ENCODE measurements around the gene TBC1D14.

TBC1D14 gene

DNA sequence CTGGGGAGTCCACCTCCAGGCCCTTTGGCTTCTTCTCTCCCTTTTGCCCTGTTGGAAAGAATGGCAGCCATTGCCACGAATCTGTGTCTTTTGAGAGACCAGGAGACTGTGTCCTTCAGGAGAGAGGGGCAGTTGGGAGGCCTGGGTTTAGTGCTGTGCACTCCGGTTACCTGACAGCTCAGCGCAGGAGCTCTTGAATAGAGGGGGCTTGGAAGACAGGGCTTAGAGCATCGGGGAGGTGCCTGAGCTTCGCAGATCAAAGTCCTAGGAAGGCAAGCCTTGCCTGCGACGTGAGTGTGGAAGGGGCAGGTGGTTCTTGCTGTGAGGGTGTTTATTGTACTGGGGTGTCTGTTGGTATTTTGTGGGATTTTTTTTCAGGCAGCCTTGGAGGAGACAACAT, 91.6 kb downstream of the TBC1D14 start:
- no peak for DNase-seq (ENCODE audit: low spot score)

DNA sequence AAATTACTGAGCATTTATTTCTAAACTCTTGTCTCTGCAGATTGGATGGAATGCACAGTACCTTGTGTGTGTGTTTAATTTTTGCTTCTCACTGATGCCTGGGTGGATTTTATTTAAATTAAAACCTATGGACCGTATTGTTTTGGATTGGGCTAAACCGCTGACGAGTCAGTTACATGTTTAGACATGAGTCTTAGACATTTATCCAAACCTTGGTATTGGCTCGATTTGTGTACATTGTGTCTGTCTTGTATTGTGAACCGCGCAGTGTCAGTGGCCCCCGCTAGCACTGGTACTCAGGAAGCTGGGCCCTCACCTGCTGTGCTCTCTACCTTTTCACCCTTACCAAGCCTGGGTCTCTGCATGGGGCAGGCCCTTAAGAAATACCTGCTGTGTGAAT, 92.7 kb downstream of the TBC1D14 start:
- no peak for DNase-seq (ENCODE audit: low spot score)

DNA sequence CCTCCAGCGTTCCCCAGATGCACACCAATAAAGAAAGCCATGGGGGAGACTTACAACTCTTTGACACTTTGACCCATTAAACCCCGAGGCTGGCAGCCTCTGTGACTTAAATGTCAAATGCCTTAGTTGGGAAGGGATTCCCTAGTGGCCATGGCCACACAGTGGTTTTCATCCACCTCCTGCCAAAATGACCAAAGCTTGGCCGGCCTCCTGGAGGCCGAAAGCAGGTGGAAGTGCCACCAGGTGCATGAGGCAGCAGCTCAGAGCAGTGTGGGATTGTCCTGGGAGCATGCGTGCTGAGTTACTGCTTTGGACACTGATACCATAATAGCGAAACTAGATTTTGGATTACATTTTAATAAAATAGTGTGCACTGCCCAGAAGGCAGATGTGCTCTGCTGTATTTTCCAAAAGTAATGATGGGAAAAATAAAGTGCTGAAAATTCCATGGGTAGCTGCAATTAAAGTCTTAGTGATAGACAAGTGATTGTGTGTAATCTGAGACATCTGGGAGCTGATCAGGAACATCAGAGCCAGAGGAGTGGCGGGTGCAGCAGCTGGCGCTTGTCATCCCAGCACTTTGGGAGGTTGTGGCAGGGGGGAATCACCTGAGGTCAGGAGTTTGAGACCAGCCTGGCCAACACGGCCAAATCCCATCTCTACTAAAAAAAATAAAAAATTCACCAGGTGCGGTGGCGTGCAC, 93.7 kb downstream of the TBC1D14 start:
- DNase-seq (ENCODE audit: low spot score) = no peak

- no peak for DNase-seq (ENCODE audit: low spot score)
Measured at GRCh38 chr4:7003879-7004240, 94.2 kb downstream of the TBC1D14 start.

- no peak for DNase-seq (ENCODE audit: low spot score)
Measured at GRCh38 chr4:7004331-7004730, 94.7 kb downstream of the TBC1D14 start.

DNA sequence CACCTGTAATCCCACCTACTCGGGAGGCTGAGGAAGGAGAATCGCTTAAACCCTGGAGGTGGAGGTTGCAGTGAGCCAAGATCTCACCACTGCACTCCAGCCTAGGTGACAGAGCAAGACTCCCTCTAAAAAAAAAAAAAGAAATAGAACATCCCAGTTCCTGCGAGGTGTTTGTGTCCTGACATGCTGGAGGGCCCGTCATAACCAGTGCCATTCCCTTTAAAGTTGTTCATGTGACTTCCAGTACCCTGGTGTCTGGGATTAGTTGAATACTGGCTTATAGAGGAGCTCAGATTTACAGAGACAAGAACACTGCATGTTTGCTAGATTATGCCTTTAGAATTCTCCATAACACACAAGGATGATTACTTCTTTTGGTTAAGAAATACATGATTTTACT, 95.9 kb downstream of the TBC1D14 start:
- DNase-seq (ENCODE audit: low spot score) = no peak

DNA sequence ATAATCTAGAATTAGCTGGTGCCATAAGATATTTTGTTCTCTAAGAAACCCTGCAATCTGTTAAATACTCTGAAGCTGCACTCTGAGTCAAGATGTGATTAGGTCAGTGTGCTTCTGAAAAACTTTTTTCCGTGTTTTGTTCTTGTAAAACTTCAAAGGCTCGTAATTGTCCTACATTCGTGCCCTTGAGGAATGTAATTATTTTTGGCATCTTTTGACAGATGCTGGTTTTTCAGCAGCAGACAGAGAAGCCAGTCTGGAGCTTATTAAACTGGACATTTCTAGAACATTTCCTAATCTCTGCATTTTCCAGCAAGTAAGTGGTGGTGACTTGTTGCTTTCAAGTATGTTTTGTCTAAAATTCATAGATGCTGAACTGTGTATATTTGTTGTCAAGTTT, 96.8 kb downstream of the TBC1D14 start:
- no peak for DNase-seq (ENCODE audit: low spot score)

DNA sequence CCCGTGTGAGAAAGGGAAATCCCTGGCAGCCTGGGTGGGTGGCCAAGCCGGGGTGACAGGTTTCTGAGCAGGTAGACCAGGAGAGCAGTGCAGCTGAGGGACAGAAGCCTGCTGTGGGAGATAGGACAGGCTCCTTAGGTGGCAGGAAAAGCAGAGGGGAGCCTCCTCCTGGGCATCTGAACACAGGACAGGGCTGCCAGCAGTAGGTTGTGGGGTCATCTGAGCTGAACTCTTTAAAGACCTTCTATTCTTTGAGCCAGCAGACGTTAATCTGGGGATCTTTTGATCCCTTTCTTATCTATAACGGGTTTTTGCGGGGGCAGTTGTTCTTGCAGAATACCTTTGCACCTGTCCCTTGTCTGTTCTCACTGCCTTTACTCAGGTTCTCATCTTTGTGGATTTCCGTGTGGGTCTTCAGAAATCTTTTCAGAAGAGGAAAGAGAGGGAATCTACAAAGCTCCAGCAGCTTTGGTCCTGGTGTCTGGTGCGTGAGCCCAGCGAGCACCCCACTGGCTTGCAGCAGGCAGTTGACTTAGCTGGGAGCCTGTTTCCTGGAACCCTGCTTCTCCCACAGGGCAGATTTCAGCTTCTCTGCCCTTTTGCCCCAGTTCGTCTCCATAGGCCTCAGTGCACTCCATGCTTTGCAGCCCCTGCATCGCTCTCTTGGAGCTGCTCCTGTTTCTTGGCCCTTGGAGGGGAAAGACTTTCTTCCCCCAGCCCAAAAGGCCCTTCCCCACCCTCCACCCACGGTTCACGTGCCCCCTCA, 97.7 kb downstream of the TBC1D14 start:
- no peak for DNase-seq (ENCODE audit: low spot score)

DNA sequence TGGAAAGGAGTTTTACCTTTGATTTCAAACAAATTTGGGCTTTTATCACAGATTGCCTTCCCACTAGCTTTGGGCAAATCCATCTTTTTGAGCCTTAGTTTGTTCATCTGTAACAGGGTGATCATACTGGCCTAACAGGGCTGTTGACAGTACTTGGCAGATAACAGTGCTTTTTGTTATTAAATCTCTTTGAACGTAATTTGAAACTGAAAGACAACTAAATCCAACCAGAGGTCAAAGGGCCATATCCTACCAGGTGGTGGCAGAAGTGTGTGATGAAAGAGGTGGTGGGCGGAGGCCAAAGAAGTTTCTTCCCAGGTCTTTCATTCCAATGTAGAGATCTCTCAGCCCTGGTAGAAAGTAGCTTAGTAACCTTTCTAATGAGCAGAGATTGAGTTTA, 98.3 kb downstream of the TBC1D14 start:
- DNase-seq (ENCODE audit: low spot score) = no peak

GRCh38 chr4:7009564-7009963, 99.9 kb downstream of the TBC1D14 start:
- DNase-seq (ENCODE audit: low spot score) = no peak

DNA sequence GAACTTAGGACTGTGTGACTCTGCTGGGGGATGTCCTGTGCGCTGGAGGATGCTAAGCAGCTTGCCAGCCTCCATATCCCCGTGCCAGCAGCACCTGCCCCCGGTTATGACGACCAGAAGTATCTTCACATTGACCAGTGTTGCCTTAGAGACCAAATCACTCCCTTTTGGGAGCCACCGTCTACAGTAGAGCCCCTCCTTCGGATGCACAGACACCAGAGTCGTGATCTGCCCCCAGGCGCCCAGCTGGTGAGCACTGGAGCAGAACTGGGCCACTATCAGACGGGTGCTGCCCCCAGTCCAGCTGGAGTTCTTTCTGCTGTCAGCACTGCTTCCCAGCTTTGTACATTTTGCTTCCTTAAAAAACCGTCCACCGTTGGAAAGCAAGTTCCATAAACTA, 103.5 kb downstream of the TBC1D14 start:
- DNase-seq (ENCODE audit: low spot score) = no peak

- DNase-seq (ENCODE audit: low spot score) = no peak
Measured at GRCh38 chr4:7014815-7015214, 105.2 kb downstream of the TBC1D14 start.

GRCh38 chr4:7015383-7016035, 105.9 kb downstream of the TBC1D14 start:
- no peak for DNase-seq (ENCODE audit: low spot score)

- DNase-seq (ENCODE audit: low spot score) = no peak
Measured at GRCh38 chr4:7016086-7016485, 106.5 kb downstream of the TBC1D14 start.

GRCh38 chr4:7016512-7016911, 106.9 kb downstream of the TBC1D14 start:
- no peak for DNase-seq (ENCODE audit: low spot score)

GRCh38 chr4:7017446-7018048, 107.9 kb downstream of the TBC1D14 start:
- no peak for DNase-seq (ENCODE audit: low spot score)

- no peak for DNase-seq (ENCODE audit: low spot score)
Measured at GRCh38 chr4:7018281-7018680, 108.7 kb downstream of the TBC1D14 start.

- DNase-seq (ENCODE audit: low spot score) = no peak
Measured at GRCh38 chr4:7019367-7019766, 109.7 kb downstream of the TBC1D14 start.

GRCh38 chr4:7020290-7020689, 110.7 kb downstream of the TBC1D14 start:
- no peak for DNase-seq (ENCODE audit: low spot score)

GRCh38 chr4:7020856-7021255, 111.2 kb downstream of the TBC1D14 start:
- no peak for DNase-seq (ENCODE audit: low spot score)

GRCh38 chr4:7021355-7021754, 111.7 kb downstream of the TBC1D14 start:
- no peak for DNase-seq (ENCODE audit: low spot score)

- no peak for DNase-seq (ENCODE audit: low spot score)
Measured at GRCh38 chr4:7021930-7022664, 112.5 kb downstream of the TBC1D14 start.

Data from COLO829 (cell line).